ENCODE results near the gene TRIO. TPM values are rescaled to one million over a fixed set of nuclear protein-coding genes. Genes with fewer than 3 reads are reported as not detected.

TRIO gene
- total RNA-seq, 1 experiment from 2014 or later: 88.8 TPM

DNA sequence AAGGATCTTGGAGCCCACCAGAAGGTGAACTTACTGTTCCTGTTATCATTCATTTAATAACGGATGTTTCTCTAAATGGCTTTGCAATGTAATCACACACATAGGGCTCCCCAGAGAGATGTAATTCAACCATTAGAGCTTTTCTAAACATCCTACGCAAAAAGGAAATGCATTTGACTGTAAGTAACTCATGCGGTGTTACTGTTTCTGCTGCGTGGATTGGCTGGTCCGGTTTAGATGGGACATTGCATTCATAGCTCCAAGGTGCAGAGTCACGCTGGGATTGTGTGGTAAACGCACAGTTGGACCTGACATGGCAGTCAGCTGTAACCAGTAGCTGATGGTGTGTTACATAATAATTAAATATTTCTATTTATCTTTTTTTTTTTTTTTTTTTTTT is 252.9 kb downstream of the TRIO start (continued):
- TF ChIP-seq, protein P1, sequence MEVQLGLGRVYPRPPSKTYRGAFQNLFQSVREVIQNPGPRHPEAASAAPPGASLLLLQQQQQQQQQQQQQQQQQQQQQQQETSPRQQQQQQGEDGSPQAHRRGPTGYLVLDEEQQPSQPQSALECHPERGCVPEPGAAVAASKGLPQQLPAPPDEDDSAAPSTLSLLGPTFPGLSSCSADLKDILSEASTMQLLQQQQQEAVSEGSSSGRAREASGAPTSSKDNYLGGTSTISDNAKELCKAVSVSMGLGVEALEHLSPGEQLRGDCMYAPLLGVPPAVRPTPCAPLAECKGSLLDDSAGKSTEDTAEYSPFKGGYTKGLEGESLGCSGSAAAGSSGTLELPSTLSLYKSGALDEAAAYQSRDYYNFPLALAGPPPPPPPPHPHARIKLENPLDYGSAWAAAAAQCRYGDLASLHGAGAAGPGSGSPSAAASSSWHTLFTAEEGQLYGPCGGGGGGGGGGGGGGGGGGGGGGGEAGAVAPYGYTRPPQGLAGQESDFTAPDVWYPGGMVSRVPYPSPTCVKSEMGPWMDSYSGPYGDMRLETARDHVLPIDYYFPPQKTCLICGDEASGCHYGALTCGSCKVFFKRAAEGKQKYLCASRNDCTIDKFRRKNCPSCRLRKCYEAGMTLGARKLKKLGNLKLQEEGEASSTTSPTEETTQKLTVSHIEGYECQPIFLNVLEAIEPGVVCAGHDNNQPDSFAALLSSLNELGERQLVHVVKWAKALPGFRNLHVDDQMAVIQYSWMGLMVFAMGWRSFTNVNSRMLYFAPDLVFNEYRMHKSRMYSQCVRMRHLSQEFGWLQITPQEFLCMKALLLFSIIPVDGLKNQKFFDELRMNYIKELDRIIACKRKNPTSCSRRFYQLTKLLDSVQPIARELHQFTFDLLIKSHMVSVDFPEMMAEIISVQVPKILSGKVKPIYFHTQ (CRISPR knock-in tag; IDR thresholded peaks at IDR 0.05): no peak
- no peak for TF ChIP-seq FOXP1 (CRISPR knock-in tag; IDR thresholded peaks at IDR 0.05; ENCODE audit: borderline replicate concordance)
- no peak for TF ChIP-seq TCF7 (CRISPR knock-in tag; IDR thresholded peaks at IDR 0.05; ENCODE audit: low read depth)
- TF ChIP-seq, protein P2, sequence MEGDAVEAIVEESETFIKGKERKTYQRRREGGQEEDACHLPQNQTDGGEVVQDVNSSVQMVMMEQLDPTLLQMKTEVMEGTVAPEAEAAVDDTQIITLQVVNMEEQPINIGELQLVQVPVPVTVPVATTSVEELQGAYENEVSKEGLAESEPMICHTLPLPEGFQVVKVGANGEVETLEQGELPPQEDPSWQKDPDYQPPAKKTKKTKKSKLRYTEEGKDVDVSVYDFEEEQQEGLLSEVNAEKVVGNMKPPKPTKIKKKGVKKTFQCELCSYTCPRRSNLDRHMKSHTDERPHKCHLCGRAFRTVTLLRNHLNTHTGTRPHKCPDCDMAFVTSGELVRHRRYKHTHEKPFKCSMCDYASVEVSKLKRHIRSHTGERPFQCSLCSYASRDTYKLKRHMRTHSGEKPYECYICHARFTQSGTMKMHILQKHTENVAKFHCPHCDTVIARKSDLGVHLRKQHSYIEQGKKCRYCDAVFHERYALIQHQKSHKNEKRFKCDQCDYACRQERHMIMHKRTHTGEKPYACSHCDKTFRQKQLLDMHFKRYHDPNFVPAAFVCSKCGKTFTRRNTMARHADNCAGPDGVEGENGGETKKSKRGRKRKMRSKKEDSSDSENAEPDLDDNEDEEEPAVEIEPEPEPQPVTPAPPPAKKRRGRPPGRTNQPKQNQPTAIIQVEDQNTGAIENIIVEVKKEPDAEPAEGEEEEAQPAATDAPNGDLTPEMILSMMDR (IDR thresholded peaks at IDR 0.05): no peak
- TF ChIP-seq, protein P3, sequence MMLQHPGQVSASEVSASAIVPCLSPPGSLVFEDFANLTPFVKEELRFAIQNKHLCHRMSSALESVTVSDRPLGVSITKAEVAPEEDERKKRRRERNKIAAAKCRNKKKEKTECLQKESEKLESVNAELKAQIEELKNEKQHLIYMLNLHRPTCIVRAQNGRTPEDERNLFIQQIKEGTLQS (CRISPR knock-in tag; conservative IDR thresholded peaks at IDR 0.05): no peak
- TF ChIP-seq HMGA2 (CRISPR knock-in tag; IDR thresholded peaks at IDR 0.05): no peak

DNA sequence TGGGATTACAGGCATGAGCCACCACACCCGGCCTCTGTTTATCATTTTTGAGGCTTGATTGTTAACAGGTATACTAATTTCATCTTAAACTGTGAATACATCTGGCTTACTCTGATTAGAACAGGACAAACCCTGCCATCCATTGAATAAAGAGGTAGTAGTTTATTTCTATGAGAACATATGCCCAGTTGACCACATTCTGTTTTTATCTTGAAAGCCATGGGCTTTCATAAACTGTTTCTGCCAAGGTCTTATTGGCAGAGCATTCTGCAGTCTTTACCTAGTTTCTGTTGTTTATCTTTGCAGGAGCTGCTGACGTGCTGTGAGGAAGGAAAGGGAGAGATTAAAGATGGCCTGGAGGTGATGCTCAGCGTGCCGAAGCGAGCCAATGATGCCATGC is 253.6 kb downstream of the TRIO start:
- TF ChIP-seq TEAD4 (CRISPR knock-in tag; IDR thresholded peaks at IDR 0.05) (no peak), CREM (CRISPR knock-in tag; IDR thresholded peaks at IDR 0.05) (no peak), SMAD4 (CRISPR knock-in tag; IDR thresholded peaks at IDR 0.05) (no peak), NFYB (CRISPR knock-in tag; conservative IDR thresholded peaks at IDR 0.05; ENCODE audit: low read depth) (no peak), TCF7 (CRISPR knock-in tag; IDR thresholded peaks at IDR 0.05; ENCODE audit: low read depth) (no peak), MXD4 (CRISPR knock-in tag; IDR thresholded peaks at IDR 0.05; ENCODE audit: borderline replicate concordance) (no peak), ETV6 (CRISPR knock-in tag; IDR thresholded peaks at IDR 0.05) (no peak), NFATC4 (CRISPR knock-in tag; IDR thresholded peaks at IDR 0.05) (no peak), TEAD1 (CRISPR knock-in tag; IDR thresholded peaks at IDR 0.05) (no peak), NR2C2 (CRISPR knock-in tag; IDR thresholded peaks at IDR 0.05) (no peak)
- TF ChIP-seq, protein P4, sequence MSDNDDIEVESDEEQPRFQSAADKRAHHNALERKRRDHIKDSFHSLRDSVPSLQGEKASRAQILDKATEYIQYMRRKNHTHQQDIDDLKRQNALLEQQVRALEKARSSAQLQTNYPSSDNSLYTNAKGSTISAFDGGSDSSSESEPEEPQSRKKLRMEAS (CRISPR knock-in tag; IDR thresholded peaks at IDR 0.05): no peak
- TF ChIP-seq, protein P5, sequence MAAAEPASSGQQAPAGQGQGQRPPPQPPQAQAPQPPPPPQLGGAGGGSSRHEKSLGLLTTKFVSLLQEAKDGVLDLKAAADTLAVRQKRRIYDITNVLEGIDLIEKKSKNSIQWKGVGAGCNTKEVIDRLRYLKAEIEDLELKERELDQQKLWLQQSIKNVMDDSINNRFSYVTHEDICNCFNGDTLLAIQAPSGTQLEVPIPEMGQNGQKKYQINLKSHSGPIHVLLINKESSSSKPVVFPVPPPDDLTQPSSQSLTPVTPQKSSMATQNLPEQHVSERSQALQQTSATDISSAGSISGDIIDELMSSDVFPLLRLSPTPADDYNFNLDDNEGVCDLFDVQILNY (CRISPR knock-in tag; IDR thresholded peaks at IDR 0.05): no peak
- TF ChIP-seq, protein P6, sequence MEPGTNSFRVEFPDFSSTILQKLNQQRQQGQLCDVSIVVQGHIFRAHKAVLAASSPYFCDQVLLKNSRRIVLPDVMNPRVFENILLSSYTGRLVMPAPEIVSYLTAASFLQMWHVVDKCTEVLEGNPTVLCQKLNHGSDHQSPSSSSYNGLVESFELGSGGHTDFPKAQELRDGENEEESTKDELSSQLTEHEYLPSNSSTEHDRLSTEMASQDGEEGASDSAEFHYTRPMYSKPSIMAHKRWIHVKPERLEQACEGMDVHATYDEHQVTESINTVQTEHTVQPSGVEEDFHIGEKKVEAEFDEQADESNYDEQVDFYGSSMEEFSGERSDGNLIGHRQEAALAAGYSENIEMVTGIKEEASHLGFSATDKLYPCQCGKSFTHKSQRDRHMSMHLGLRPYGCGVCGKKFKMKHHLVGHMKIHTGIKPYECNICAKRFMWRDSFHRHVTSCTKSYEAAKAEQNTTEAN (CRISPR knock-in tag; IDR thresholded peaks at IDR 0.05): no peak
- TF ChIP-seq, protein P7, sequence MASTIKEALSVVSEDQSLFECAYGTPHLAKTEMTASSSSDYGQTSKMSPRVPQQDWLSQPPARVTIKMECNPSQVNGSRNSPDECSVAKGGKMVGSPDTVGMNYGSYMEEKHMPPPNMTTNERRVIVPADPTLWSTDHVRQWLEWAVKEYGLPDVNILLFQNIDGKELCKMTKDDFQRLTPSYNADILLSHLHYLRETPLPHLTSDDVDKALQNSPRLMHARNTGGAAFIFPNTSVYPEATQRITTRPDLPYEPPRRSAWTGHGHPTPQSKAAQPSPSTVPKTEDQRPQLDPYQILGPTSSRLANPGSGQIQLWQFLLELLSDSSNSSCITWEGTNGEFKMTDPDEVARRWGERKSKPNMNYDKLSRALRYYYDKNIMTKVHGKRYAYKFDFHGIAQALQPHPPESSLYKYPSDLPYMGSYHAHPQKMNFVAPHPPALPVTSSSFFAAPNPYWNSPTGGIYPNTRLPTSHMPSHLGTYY (CRISPR knock-in tag; IDR thresholded peaks at IDR 0.05): no peak
- TF ChIP-seq, protein P8, sequence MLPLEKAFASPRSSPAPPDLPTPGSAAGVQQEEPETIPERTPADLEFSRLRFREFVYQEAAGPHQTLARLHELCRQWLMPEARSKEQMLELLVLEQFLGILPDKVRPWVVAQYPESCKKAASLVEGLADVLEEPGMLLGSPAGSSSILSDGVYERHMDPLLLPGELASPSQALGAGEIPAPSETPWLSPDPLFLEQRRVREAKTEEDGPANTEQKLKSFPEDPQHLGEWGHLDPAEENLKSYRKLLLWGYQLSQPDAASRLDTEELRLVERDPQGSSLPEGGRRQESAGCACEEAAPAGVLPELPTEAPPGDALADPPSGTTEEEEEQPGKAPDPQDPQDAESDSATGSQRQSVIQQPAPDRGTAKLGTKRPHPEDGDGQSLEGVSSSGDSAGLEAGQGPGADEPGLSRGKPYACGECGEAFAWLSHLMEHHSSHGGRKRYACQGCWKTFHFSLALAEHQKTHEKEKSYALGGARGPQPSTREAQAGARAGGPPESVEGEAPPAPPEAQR (CRISPR knock-in tag; IDR thresholded peaks at IDR 0.05): no peak
- Mint-ChIP-seq H3K9me3 (peaks cover 6% of the 10 kb centered on the region), H3K27me3 (ENCODE audit: low read depth) (no peaks in the 10 kb centered on the region), H3K27ac (no peak overlapping the region), H3K4me1 (peaks cover 13% of the 10 kb centered on the region), H3K4me3 (no peak overlapping the region), H3K36me3 (peaks cover 59% of the 10 kb centered on the region)
- no peak for DNase-seq (ENCODE audit: low spot score)
- ATAC-seq: no peak
- ChIA-PET CTCF (no interaction called here), POLR2A (no interaction called here)
